NCI-H1436 (cell line): ENCODE measurements around the gene POLR3K.

Experiments
- DNase-seq: peaks from one replicate; lab custom pipeline; 2025; lab: John Stamatoyannopoulos, UW

The POLR3K gene

GRCh38 chr16:78444-79150, 25.2 kb upstream of the POLR3K start:
- no peak for DNase-seq

DNA sequence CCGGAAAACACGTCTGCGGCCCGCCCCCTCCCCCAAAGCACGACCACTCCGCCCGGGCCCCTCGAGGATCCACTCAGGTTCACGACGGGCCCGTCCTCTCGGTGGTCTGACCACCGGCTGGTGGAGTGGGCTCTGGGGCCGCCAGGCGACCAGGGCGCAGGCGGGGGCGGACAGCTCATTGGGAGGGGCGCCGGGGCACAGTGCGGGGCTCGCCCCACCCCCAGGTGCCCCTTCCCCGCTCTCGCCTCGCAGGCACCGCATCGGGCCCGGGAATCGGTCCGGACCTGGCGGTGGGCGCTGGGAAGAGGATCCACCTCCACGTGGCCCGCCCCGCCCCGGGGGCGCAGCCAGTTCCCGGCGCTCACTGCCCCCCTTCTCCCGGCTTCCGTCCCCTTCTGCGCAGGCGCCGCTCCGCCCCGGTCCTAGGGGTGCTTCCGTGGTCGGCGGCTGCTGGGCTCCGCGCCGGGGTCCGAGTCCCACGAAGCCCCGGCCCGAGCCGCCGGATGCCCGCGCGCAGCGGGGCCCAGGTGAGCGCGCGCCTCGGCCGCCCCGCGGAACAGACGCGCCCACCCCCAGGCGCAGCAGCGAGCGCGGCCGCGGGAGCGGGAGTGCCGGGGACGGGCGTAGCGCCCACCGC, 24.5 kb upstream of the POLR3K start, which contains the start of gene MPG:
Gene MPG (plus strand): TSS at position 419 of the 637 bp plus-strand sequence. CDS start 85 bp downstream, at position 504.
- DNase-seq = peak; percentile 55

DNA sequence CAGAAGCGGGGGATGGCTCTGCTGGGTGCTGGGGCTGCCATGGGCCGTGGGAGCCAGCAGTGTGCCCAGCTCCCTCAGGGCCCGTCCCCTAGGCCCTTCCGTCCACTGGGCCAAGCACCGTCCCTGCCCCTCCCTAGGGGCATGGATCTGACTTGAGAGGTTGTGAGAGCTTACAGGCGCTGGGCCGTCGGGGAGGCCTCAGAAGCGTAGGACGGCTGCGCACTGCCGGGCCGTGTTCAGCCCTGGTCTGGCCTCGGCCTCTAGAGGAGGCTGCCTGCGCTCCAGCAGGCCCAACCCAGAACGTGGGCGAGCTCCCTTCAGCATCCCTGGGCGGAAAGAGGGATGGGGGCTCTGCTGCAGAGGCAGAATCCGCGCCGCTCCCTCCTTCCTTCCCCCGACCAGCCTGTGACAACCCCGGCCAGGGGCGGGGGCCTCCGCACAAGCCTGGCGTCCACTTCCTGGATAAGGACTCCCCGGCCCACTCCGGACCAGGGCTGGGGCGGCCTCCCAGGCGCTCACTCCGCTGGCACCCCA, 23.9 kb upstream of the POLR3K start:
- DNase-seq = no peak

DNA sequence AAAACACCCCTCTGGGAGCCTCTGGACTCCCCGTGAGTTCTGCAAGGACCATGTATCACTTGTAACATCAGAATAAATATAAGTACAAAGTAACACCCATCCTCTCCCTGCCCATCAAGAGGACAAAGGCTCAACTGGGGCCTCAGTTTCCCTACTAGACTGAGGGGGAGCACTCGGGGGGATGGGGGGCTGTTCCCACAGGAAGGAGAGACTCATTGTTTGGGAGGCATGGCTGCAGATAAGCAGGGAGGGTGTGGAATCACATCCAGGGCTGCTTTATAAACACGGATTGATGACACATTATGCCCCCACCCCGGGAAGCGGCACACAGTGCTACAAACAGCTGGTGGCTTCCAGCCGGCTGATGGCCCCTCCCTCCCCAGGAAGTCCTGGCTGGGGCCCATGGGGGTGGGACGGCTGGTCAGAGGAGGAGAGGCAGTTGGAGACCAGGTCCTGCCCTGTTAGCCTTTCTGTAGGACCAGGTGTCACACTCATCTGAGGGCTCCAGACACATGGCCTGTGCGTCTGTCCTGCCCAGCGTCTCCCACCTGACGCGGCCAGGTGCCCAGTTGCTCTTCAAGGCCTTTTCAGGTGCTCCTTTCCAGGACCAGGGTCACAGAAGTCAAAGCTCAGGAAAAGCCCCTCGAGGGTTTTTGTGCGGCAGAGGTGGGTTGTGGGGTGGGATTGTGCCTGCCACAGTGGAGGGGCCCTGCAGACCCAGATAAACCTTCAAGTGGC, 23.3 kb upstream of the POLR3K start:
- DNase-seq = no peak

- DNase-seq = no peak
Measured at GRCh38 chr16:75580-76501, 22.4 kb upstream of the POLR3K start.

DNA sequence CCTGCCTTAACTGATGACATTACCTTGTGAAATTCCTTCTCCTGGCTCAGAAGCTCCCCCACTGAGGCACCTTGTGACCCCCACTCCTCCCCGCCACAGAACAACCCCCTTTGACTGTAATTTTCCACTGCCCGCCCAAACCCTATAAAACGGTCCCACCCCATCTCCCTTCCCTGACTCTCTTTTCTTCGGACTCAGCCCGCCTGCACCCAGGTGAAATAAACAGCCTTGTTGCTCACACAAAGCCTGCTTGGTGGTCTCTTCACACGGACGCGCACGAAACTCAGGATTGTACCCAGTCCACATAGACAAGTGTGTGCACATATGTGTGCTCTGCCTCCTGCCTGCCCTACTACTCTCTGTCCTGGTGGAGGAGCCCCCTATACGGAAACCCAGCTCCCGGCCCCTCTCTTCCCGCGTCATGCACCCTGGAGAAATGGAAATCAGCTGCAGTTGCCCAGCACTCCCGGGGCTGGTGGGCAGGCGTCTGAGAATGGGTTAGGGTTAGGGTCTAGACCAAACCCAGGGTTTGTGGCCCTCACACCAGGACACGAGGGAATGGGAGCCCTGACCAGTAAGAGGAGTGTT, 21.4 kb upstream of the POLR3K start:
- DNase-seq = no peak

GRCh38 chr16:74051-74746, 20.8 kb upstream of the POLR3K start:
- no peak for DNase-seq

DNA sequence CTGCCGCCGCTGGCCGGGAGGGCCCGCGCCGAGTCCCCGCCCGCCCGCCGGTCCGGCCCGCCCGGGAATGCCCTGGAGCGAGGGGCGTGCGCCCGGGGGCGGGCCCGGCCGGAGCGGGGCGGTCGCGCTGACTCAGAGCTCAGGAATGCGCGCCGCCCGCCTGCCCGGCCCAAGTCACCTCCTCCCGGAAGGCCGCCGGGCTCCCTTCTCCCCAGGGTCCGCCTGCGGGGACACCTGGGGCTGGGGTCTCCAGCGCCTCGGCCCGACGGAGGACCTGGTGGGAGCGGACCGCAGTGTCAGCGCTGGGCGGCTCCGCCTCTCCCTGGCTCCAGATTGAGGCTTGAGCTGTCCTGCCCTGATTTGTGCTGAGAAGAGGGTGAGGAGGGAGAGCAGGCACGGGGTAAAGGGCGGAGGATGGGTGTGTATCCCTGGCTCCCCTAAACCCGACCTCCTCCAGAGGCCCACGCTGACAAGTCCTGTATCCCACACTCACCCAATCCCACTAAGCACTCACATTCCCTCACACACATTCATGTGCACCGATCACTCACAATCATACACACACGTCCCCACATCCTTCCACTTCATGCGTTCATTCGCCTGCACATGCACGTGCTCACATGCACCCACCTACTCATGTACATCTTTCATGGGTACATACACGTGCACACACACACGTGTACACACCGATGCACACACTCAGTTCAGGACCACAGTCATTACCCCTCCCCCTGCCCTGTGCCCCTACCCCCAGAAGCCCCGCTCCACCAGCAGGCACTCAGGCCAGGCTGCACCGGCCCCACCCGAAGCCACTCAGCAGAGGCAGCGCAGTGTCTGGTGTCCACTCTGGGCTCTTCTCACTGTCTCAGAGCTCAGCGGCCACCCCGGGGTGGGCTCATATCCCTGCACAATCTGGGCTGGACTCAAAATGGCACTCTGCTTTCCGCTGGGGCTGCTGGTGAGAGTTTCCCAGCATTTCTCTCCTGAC, 19.4 kb upstream of the POLR3K start, which contains the start of gene RHBDF1:
Gene RHBDF1 (minus strand): TSS at position 71 of the 988 bp plus-strand sequence. CDS start 7,616 bp downstream, outside the sequence.
- DNase-seq = no peak

DNA sequence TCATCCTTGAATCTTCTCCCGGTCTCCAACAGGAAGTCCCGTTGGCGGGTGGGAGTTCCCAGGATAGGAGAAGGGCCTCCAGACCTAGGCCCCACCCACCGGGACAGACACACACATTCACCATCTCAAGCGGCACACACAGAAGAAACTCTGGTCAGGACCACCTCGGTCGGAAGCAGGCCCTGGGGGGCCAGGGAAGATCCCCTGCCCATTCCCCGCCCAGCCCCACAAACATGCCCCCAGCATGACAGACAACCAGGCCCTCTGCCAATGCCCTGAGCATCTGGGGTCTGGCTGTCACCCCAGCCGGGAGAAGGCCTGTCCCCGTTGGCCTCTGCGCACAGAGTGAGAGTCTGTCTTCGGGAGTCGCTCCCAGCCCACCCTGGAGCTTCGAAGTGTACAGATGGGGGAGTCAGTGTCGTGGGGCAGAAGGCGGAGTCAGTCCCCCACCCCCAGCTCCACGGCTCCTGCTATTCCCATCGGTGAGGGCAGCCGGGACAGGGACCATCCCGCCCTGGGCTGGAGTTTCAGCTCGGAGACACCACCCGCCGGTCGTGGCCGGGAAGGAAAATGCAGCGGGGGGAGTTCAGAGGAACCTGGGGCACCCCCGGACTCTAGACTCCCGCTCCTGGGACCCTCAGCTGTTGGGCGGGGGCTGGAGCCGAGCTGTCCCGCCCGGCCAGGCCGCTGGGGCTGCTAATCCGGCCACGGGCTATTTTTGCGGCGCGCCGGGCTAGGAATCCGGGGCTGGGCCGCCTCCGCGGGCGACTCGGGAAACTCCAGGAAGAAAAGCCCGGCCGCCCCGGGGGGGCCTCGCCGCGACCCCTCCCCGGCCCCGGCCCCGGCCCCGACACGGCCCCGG, 18.4 kb upstream of the POLR3K start:
- DNase-seq = no peak

DNA sequence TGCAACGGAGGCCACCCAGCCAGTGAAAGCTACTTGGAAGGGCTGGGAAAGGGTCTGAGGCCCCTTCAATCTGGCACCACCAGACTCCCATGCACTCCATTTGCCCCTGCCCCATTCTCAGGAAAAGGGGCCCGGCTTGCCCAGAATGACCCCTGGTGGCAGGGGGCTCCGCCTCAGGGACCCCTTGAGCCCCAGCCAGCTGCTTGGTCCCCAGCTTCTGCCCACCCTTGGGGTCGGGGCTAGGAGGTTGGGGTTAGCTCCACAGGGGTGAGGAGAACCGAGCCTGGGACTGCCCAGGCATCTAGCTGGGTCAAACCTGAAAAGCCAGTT, 17.8 kb upstream of the POLR3K start:
- DNase-seq = no peak

DNA sequence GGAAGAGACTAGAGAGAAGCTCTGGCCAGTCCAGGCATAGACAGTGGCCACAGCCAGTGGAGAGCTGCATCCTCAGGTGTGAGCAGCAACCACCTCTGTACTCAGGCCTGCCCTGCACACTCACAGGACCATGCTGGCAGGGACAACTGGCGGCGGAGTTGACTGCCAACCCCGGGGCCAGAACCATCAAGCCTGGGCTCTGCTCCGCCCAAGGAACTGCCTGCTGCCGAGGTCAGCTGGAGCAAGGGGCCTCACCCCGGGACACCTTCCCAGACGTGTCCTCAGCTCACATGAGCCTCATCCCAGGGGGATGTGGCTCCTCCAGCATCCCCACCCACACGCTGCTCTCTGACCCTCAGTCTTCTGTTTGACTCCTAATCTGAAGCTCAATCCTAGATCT, 15.8 kb upstream of the POLR3K start:
- no peak for DNase-seq

- DNase-seq = no peak
Measured at GRCh38 chr16:67884-68789, 14.7 kb upstream of the POLR3K start.

DNA sequence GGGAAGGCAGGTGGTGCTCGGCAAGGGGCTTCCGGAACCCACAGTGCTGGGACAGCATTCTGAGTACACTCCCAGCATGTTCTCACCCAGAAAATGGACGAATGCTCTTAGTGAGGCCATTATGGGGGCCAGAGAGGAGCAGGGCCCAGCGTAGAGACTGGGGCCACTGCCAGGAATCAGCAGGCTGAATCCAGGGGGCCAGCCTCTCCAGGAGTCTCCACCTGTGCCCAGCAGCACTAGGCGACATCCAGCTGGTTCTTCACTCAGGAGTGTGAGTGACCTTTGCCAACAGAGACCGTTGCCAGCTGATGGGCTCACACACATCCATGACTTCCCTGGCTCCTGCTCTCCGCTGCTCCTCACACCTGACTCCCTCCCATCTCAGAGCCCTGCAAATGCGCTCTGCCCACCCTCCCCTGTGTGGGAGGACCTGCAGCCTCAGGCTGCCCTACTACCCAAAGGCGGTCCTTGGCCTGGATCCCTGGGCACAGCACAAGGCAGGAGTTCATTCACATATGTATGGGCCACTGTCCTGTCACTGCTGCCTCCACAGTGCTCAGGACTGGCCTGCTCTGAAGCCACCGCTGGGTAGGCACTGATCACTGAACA, 13.9 kb upstream of the POLR3K start:
- DNase-seq = no peak

GRCh38 chr16:66309-67182, 13.1 kb upstream of the POLR3K start:
- DNase-seq = no peak

DNA sequence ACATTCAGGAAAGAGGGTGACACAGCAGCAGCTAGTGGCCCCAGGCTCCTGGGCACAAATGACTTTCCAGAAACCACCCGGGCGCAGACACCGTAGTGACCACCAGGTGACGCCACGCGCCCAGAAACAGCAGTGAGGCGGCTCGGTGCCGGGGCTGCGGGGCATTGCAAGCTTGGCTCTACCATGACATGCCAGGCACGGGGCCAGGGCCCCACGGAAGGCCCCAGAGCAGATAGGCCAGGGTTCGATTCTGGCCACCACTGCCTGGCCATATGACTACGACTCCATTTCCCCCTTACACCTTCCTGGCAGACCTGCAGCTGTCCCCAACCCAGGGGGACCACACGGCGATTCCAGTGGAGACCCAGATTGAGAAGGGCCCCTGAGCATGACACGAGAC, 12.3 kb upstream of the POLR3K start:
- peak; percentile 71 for DNase-seq

DNA sequence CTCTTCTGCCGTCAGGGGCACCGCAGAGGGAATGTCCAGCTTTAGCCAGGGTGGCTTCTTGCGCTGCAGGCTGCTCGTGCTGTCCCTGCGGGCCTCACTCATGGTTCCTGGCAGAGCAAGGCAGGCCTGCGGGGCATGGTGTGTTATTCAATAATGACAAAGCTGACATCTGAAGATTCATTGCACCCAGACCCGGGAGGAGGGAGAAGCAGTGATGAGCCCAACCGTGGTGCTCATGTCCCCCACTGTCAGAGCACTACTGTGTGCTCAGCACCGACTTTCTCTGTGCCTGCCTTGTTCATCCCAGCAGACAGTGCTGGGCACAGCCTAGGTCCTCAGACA, 11.5 kb upstream of the POLR3K start:
- no peak for DNase-seq
